Measurements from ENCODE around the gene CA14. TPM values are rescaled to one million over a fixed set of nuclear protein-coding genes. Genes with fewer than 3 reads are reported as not detected.
"Not testable (repeated sequence)": the region's sequence is repeated elsewhere in the genome, so short reads cannot be mapped to it uniquely, and the experiment has no call there.

Gene CA14
- total RNA-seq, 2 experiments from 2014 or later, result not detected

DNA sequence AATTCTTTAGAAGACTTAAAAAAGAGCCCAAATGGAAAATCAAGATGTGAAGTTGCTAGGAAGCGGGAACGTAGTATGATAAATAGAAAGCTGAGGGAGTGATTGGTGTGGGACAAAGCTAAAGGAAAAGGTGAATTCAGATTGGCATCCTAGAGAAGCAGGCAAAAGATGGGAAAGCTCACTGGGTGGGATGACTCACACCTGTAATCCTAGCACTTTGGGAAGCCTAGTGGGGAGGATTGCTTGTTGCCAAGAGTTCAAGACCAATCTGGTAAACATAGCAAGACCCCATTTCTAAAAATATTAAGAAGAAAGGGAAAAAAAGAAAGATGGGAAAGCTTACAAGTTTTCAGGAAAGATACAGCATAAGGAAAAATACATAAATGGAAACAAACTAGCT, 37.9 kb downstream of the CA14 start:
- ChIA-PET POLR2A (interaction anchor here (0.6 kb wide), 1 partner anchor 961 kb away, joined by 5 read pairs; no protein-coding TSS in a partner anchor), CTCF (interaction anchor here (1.0 to 1.9 kb wide), 4 partner anchors 9 to 39 kb away, joined by 3 to 6 read pairs (median 4); partner anchors contain the start of genes C1orf54 and PRPF3)
- H3K4me1 Mint-ChIP-seq, result peaks cover 35% of the 10 kb centered on the region
- peaks cover 34% of the 10 kb centered on the region for H3K36me3 Mint-ChIP-seq (ENCODE audit: low read depth)
- no peak for DNase-seq
- peak overlapping the region; percentile 26 for H3K27ac Mint-ChIP-seq
- peak overlapping the region; percentile 42 for H3K4me3 Mint-ChIP-seq
- H3K9me3 Mint-ChIP-seq, result no peaks in the 10 kb centered on the region
- H3K27me3 Mint-ChIP-seq, result no peaks in the 10 kb centered on the region

DNA sequence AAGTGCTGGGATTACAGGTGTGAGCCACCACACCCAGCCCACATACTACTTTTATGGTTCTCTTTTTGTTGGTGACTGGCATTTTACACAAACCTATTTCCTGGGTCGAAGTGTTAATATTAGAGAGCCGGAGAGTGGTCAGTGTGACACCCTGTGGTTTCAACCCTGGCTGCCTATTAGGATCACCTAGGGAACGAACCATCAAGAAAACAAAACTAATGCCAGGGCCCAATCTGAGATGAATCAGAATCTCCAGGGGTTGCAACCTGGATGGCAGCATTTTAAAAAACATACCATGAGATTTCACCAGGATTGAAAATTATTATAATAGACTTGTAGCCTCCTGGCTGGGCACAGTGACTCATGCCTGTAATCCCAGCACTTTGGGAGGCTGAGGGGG, 42.1 kb downstream of the CA14 start:
- Mint-ChIP-seq H3K36me3 (ENCODE audit: low read depth) (peaks cover 43% of the 10 kb centered on the region), H3K4me3 (no peak overlapping the region), H3K4me1 (peaks cover 19% of the 10 kb centered on the region), H3K9me3 (no peaks in the 10 kb centered on the region), H3K27me3 (no peaks in the 10 kb centered on the region), H3K27ac (peak overlapping the region; percentile 19)
- ChIA-PET POLR2A (no interaction called here), CTCF (interaction anchor here (0.6 to 0.8 kb wide), 2 partner anchors 19 to 63 kb away, joined by 3 to 4 read pairs; no protein-coding TSS in a partner anchor)
- DNase-seq, result no peak

DNA sequence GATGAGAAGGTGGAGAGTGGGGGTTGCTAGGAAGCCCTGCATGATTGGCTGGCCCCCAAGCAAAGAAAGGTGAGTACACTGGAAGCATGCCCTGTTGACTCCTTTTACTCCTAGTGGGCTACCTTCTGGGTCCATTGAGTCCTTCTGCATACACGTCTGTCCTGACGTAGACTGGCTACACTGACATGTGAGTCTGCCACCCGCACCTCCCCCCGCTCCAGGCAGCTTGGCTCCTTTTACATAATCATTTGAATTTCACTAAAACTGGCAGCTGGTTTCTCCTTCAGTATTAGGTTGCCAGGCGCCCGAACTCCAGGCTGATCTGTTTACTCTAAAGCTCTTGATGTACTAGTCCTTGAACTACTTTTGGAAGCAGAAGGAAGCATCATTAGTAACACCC, 44.8 kb downstream of the CA14 start:
- DNase-seq, result no peak
- H3K36me3 Mint-ChIP-seq (ENCODE audit: low read depth), result peaks cover 40% of the 10 kb centered on the region
- H3K9me3 Mint-ChIP-seq, result no peaks in the 10 kb centered on the region
- H3K27me3 Mint-ChIP-seq, result no peaks in the 10 kb centered on the region
- no peak overlapping the region for H3K27ac Mint-ChIP-seq
- CTCF ChIA-PET, result no interaction called here
- H3K4me1 Mint-ChIP-seq, result peaks cover 3% of the 10 kb centered on the region
- POLR2A ChIA-PET, result interaction anchor here (0.7 kb wide), 1 partner anchor 420 kb away, joined by 3 read pairs; no protein-coding TSS in a partner anchor
- H3K4me3 Mint-ChIP-seq, result no peak overlapping the region

DNA sequence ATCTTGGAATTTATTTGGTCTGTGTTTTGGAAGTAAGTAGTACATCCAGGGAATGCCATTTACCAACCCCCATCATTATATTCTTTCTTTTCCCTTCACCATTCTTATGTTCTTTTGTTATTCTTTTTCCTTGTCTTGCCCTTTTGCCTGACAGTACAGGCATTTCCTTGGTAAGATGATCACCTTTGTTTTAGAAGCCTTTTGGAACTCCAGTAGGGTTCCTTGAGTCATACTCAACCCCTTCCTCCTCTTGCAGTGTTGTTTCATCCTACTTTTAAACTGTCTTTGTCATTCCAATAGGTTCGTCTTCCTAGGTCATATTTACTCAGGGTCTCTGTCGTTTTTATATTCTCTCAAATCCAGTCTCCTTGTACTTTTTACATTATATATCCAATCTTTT, 45.3 kb downstream of the CA14 start:
- Mint-ChIP-seq H3K27me3 (no peaks in the 10 kb centered on the region), H3K36me3 (ENCODE audit: low read depth) (peaks cover 38% of the 10 kb centered on the region), H3K4me1 (peaks cover 1% of the 10 kb centered on the region), H3K4me3 (no peak overlapping the region), H3K9me3 (no peaks in the 10 kb centered on the region), H3K27ac (no peak overlapping the region)
- ChIA-PET POLR2A (no interaction called here), CTCF (no interaction called here)
- no peak for DNase-seq

DNA sequence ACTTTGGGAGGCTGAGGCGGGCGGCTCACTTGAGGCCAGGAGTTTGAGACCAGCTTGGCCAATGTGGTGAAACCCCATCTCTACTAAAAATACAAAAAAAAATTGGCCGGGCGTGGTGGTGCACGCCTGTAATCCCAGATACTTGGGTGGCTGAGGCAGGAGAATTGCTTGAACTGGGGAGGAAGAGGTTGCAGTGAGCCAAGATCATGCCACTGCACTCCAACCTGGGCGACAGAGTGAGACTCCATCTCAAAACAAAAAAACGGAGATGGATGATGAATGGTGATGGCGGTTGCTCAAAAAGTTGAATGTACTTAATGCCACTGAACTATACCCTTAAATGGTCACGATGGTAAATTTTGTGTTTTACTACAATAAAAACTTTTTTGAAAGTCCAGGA, 51.0 kb downstream of the CA14 start:
- H3K4me3 Mint-ChIP-seq, CTCF ChIA-PET, DNase-seq, H3K27ac Mint-ChIP-seq, H3K4me1 Mint-ChIP-seq, H3K27me3 Mint-ChIP-seq, POLR2A ChIA-PET, H3K9me3 Mint-ChIP-seq: not testable (repeated sequence)
- peaks cover 20% of the 10 kb centered on the region for H3K36me3 Mint-ChIP-seq (ENCODE audit: low read depth)

DNA sequence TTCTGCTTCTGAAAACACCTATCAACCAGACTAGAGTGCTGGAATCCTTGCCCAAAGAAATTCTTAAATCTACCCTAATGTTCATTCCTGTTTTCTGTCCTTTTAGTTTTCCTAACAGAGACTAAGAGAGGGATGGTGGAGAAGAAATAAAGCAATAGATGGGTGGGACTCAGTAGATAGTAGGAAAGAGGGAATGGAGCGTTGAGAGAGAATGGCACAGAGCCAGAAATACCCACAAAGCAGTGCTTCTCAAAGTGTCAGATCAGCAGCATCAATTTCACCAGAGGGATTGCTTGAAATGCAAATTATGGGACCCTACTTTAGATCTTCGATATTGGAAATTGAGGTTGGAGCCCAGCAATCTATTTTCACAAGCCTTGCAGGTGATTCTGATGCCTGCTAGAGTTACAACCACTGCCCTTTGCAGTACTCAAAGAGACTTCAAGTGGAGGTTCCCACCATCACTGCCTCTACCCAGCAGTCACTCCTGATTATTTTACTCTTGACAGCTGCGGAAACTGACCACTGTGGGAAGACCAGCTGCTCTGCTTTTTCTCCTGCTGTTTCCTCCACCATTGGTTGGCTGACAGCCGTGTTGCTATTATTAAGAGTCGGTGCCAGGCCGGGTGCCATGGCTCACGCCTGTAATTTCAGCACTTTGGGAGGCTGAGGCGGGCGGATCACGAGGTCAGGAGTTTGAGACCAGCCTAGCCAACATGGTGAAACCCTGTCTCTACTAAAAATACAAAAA, 52.4 kb downstream of the CA14 start:
- no peaks in the 10 kb centered on the region for H3K27me3 Mint-ChIP-seq
- DNase-seq, result no peak
- ChIA-PET POLR2A (no interaction called here), CTCF (interaction anchor here (0.7 kb wide), 1 partner anchor 27 kb away, joined by 4 read pairs; no protein-coding TSS in a partner anchor)
- H3K27ac Mint-ChIP-seq, result no peak overlapping the region
- no peak overlapping the region for H3K4me3 Mint-ChIP-seq
- no peaks in the 10 kb centered on the region for H3K9me3 Mint-ChIP-seq
- peaks cover 20% of the 10 kb centered on the region for H3K36me3 Mint-ChIP-seq (ENCODE audit: low read depth)
- H3K4me1 Mint-ChIP-seq, result no peaks in the 10 kb centered on the region

DNA sequence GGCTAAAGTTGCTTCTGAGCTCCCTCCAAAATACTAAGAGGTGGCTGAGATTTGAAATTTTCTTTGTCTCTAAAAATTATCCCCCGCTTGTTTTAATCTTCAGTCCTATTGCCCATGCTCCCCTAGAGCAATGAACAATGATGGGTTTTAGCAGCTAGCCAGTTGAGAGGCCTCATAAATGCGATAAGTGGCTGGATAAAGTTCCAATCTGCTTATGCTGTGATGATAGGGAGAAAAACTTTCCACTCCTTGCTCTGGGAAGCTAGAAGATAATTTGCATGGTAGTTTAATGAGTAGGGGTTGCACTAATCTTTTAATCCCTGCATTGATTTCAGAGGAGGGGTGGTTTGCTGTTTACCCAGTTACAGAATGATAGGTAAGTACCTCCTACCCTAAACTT, 54.2 kb downstream of the CA14 start:
- peaks cover 14% of the 10 kb centered on the region for H3K36me3 Mint-ChIP-seq (ENCODE audit: low read depth)
- no peaks in the 10 kb centered on the region for H3K4me1 Mint-ChIP-seq
- H3K4me3 Mint-ChIP-seq, result no peak overlapping the region
- POLR2A ChIA-PET, result no interaction called here
- H3K9me3 Mint-ChIP-seq, result no peaks in the 10 kb centered on the region
- DNase-seq, result no peak
- CTCF ChIA-PET, result interaction anchor here (0.6 kb wide), 1 partner anchor 26 kb away, joined by 5 read pairs; no protein-coding TSS in a partner anchor
- no peaks in the 10 kb centered on the region for H3K27me3 Mint-ChIP-seq
- no peak overlapping the region for H3K27ac Mint-ChIP-seq

Other genes with a start within 250 kb of the CA14 start
- 10 to 100 TPM in 1 of 2 experiments, 1 to 10 TPM in 1; 9.9 to 10.6 TPM for gene OTUD7B, start 247.0 kb upstream of the CA14 start, total RNA-seq
- gene VPS45, start 190.0 kb upstream of the CA14 start, total RNA-seq, result 10 to 100 TPM; 34.1 to 38.1 TPM
- gene PLEKHO1, start 107.9 kb upstream of the CA14 start, total RNA-seq, result 10 to 100 TPM; 65.6 to 67.7 TPM
- gene ANP32E, start 21.7 kb upstream of the CA14 start, total RNA-seq, result 100 to 1,000 TPM; 164 to 173 TPM
- gene APH1A, start 11.2 kb downstream of the CA14 start, total RNA-seq, result 100 to 1,000 TPM; 130 to 137 TPM
- gene C1orf54, start 15.0 kb downstream of the CA14 start, total RNA-seq, result 1 to 10 TPM; 2.4 to 3.5 TPM
- 1 to 10 TPM; 1.7 to 2.1 TPM for gene CIART, start 24.8 kb downstream of the CA14 start, total RNA-seq
- 10 to 100 TPM; 69.6 to 72.9 TPM for gene MRPS21, start 36.1 kb downstream of the CA14 start, total RNA-seq
- 10 to 100 TPM; 83.2 to 87.7 TPM for gene PRPF3, start 63.8 kb downstream of the CA14 start, total RNA-seq
- 10 to 100 TPM; 36.4 to 43.6 TPM for gene RPRD2, start 106.4 kb downstream of the CA14 start, total RNA-seq
- gene TARS2, start 229.6 kb downstream of the CA14 start, total RNA-seq, result 10 to 100 TPM; 31.9 to 35.9 TPM